Brain pericyte (primary cell): Measurements from ENCODE around the gene PPCDC.
"Not testable (repeated sequence)": the region's sequence is repeated elsewhere in the genome, so short reads cannot be mapped to it uniquely, and the experiment has no call there.

Experiments used
- DNase-seq: peaks from one replicate; pipeline ENCODE4 v3.0.0-alpha.2; 2012; ENCODE audit warnings: low read depth, low spot score

Gene PPCDC

DNA sequence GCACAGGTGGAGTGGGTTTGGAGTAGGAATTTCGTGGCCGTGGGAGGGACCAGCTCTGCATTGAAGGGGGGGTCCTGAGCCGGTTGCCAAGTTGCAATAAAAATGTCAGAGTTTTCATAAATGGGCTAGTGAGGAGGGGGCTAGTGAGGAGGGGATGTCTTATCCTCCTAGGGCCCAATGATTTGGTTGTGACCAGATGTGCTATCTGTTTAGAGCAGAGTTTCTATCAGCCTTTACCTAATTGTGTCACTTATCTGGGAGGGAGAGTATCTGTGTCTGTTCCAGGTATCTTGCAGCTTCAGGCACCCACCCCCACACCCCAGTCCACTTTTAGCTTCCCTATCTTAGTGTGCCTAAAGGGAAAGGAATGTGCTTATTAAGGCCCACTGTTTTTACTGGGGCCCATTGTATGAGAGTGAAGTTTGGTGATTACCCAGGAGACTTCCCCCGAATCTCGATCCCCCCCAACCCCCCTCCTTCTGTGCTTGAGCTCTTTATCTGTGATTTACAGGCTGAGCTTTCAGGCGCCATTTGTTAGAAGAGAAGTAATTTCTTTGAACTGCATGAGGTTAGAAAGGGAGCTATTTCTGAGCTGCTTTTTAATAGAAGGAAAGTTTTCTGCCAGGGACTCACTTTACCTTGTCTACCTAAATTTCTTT, 42.6 kb downstream of the PPCDC start:
- DNase-seq: no peak

DNA sequence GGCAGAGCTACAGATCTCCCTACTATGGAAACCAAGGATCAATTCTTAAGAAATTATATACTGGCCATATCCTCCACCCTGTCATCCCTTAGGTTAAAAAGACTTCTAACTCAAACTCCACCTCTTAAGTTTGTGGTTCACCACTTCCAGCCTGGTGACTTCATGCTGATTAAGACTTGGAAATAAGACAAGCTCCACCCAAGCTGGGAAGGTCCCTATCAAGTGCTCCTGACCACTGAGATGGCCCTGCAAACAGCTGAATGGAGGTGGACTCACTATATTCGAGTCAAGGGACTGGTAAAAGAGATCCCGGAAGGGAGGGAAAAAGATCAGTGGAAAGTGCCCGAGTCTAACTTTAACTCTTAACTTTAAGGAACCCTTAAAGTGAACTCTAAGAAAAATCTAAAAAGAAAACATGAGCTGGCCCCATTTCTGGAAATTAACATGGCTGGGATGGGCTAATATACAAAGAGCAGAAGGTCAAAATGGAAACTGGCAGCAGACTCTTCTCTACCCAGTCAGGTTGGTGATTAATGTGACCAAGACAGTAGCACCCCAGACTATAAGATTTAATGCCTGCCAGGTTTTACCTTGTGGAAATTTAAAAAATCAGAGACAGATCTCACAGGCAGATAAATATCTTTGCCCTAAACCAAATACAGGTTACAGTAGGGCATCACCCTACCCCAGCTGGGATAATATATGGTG, 43.9 kb downstream of the PPCDC start:
- no peak for DNase-seq

DNA sequence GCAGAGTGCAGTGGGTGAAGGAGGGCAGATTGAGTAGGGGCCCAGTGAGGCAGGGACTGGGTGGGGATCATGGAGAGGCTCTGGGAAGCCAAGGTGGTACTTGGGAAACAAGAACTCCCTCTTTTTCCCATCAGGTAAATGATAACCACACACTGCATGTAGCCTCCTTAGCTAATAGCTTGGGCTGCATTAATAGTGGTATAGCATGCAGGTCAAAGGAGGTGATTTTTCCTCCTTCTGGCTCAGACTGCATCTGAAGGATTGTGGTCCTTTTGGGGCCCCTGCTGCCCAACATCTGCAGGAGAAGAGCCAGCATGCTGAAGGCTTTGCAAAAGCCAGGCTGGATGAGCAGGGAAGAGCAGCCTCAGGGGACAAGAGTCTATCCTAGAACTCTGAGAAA, 45.4 kb downstream of the PPCDC start:
- no peak for DNase-seq

DNA sequence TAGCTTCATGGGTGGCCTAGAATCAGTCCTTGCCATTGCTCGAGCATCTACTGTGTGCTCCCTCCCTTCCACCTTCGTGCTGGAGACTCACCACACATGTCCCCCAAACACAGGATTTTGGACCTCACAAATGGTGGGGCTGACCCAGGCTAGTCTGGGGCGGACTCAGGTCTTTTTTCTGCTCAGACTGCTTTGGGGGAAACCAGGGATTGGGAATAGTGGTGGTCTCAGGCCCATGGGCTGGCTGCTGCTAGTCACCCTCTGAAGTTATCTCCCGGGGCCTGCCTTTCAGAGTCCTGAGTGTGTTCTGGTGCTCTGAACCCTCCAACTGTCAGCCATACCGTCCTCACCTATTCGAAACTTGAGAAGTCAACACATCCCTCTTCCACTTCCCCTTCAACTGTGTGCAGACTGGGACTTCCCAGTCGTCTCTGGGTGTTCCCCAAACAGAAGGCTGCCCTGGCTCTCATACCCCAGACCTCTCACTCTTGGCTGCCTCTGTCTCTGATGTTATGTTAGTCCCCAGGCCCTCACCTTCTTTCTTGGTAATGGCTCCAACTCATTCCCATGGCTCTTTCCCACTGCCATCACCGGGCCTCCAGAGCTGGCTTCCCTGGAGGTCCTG, 46.0 kb downstream of the PPCDC start:
- DNase-seq: no peak

DNA sequence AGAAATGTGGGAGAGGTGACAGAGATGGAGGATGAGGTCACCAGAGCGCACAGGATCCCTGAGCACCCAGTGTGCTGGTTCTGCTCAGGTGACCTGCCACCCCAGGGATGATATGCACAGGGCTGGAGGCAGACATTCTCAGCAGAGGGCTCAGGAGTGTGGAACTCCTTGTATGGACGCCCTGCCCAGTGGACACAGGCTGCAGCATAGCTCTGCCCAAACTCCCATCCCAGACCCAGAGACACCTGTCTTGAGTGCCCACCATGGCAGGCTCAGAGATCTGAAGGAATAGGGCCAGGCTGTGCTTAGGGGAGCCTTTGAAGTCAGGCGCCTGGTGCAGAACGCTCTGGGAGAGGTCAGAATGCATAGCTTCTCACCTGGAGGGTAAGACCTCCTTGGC, 47.3 kb downstream of the PPCDC start:
- DNase-seq: no peak

DNA sequence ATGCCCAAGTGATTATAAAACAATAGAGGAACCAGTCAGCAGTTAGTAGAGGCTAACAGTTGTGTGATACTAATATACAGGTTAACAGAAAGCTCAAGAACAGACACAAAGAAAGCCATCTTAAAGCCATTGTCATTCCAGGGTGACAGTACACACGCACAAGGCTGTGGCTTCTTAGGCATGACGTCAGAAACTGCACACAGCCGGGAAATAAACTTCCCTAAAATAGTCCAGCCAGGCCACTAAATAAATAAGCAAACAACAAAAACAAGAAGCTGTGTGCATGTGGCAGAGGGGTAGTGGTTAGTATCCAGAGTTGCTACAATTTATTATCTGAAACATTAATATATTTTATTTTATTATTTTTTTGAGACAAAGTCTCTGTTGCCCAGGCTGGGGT, 49.8 kb downstream of the PPCDC start:
- DNase-seq: no peak

DNA sequence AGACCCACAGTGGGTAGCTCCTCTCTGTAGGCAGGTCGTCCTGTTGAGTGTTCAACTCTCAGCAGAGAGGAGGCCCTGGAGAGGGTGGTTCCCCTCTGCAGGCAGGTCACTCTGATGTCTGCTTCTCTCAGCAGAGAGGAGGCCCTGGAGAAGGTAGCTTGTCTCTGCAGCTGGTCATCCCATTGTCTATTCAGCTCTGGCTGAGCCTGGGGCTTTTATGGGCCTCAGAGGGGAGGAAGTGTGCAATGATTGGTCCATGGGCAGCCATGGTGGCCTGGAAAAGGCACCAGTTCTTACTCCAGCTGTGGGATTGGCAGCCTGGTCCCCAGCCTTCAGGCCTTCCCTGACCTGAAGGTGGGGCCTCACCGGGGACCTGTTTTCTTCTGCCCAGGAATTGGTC, 52.9 kb downstream of the PPCDC start:
- DNase-seq: no peak

DNA sequence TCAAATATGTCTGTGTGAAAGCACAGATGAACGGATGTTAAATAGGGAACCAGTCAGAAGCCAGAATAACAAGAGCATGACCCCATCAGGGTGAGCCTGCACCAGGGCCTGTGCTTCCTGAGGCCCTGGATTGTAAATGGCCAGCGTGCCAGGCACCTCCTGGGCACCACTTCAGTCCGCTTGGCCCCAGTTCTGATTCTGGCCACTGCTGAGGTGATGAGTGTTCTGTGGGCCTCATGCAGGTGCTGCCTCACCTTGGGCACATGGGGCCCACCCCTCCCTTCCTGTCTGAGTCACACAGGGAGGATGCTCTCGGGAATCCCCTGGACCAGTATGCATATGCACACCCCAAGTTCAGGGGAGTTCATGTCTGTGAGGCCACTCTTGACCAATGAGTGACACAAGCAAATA, 54.2 kb downstream of the PPCDC start:
- not testable (repeated sequence) for DNase-seq

DNA sequence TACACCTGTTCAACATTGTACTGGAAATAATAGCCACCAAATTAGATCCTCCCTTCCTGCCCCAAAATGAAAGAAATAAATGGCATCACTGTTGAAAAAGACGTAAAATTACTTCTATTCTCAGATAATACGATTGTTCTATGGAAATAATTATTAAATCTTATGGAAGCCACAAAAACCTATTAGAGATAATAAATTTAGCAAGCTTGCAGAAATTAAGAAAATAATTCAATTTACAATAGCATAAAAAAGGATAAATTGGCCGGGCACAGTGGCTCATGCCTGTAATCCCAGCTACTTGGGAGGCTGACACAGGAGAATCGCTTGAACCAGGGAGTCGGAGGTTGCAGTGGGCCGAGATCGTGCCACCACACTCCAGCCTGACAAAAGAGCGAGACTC, 57.8 kb downstream of the PPCDC start:
- no peak for DNase-seq

DNA sequence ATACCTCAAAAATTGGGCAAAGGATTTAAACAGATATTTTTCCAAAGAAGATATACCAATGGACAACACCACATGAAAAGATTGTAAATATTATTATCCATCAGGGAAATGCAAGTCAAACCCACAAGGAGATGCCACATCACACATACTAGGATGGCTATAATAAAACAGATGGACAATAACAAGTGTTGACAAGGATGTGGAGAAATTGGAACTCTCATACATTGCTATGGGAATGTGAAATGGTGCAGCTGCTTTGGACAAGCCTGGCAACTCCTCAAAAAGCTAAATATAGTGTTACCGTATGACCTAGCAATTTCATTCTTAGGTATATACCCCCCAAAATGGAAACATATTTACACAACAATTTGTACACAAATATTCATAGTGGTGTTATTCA, 59.3 kb downstream of the PPCDC start:
- DNase-seq: no peak

DNA sequence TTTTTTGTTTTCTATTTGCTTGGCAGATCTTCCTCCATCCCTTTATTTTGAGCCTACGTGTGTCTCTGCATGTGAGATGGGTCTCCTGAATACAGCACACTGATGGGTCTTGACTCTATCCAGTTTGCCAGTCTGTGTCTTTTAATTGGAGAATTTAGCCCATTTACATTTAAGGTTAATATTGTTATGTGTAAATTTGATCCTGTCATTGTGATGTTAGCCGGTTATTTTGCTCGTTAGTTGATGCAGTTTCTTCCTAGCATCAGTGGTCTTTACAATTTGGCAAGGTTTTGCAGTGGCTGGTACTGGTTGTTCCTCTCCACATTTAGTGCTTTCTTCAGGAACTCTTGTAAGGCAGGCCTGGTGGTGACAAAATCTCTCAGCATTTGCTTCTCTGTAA, 62.3 kb downstream of the PPCDC start:
- DNase-seq: not testable (repeated sequence)

DNA sequence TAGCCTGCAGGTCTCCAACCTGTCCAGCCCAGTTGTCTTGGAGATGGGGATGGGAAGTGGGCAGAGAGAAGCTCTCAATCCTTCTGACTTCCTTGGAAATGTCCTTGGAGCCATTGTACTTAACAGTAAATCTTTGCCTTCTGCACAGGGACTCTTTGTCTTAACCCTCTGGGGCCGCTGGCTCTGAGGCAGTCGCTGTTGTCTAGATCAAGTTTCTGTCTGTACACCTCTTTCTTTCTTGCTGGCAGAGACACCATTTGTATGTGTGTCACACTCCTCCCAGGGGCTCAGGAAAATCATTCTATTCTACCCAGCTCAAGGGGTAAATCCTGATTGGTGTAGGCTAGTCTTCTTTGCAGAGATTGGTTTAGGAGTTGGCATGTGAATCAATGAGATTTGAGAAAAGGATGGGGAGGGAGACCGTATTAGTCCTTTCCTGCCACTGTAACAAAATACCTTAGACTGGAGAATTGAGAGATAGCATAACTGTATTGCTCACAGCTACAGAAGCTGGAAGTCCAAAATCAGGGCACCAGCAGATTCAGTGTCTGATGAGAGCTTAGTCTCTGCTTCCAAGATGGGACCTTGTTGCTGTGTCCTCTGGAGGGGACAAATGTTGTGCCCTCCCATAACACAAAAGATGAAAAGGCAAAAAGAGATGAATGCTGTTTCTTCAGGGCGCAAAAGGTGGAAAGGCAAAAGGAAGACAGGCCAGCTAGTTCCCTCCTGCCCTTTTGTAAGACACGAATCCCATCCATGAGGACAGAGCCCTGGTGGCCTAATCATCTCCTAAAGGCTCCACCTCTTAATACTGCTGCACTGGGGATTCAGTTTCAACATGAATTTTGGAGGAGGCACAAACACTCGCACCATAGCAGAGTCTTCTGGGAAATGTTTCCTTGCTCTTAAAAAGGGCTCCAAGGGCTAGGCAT, 66.3 kb downstream of the PPCDC start:
- DNase-seq: no peak

DNA sequence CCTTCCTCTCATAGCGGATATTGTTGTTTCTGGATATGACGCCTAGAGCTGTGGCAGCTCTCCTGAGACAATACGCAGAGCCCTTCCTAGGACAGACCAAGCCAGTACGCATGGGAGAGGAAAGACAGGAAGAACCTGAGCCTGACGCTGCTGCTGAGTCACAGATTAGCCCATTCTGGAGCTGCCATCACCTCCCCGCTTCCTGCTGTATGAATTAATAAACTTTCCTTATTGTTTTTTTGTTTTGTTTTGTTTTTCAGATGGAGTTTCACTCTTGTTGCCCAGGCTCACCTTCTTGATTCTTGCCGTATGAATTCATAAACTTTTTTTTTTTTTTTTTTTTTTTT, 67.0 kb downstream of the PPCDC start:
- no peak for DNase-seq

DNA sequence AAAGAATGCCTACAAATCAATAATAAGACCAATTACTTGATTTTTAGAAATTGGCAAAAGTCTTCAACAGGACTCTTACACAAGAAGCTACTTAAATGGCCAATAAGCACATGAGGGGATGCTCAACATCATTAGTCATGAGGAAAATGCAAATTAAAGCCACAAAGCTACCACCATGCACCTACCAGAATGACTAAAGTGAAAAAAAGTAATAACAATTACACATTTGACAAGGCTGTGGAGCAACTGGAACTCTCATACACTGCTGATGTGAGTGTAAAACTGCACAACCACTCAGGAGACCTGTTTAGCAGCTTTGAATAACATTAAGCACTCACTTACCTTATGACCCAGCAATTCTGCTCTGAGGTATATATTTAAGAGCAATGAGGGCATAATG, 68.4 kb downstream of the PPCDC start:
- no peak for DNase-seq

DNA sequence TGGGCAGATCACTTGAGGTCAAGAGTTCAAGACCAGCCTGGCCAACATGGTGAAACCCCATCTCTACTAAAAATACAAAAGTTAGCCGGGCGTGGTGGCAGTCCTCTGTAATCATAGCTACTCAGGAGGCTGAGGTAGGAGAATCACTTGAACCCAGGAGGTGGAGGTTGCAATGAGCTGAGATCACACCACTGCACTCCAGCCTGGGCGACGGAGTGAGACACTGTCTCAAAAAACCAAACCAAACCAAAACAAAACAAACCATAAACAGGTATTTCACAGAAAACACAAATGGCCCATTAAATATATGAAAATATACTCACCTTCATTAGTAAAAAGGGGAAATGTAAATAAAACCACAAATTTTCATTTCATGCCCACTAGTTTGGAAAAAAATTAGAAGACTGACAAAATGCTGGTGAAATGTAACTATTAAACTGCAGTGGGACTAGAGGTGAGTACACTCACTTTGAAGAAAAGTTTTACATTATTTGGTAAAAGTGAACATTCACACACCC, 71.6 kb downstream of the PPCDC start:
- DNase-seq: not testable (repeated sequence)

DNA sequence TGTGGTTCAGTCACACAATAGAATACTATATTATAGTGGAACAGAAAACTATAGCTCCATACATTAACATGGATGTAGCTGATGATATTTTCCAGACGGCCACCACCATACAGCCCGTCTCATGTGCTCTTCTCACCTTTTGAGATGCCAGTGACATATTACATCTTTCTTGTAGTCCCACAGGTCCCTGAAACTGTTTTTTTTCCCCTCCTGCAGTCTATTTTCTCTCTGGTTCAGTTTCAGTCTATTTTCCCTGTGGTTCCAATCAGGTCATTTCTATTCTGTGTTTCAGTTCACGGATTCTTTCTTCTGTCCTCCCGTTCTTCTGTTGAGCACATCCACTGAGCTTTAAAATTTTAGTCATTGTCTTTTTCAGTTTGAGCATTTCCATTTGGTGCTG, 72.2 kb downstream of the PPCDC start:
- DNase-seq: no peak

DNA sequence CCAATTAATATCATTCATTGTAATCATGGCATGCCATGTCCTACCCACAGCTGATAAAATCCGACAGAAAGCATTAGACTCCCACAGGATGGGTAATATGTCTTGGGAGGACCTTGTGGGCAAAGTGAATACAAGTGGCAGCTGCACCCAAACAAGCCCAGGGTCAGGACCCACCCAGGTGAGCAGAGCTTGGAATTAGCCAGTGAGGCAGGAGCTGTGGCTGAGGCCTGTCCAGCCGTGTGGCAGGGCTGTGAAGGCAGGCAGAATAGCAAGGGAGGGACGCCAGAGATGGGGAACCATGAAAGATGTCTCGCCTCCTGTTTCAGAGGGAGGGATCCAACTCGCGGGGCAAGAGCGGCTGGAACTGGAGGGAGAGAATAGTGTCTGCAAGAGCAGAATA, 74.5 kb downstream of the PPCDC start:
- DNase-seq: no peak

DNA sequence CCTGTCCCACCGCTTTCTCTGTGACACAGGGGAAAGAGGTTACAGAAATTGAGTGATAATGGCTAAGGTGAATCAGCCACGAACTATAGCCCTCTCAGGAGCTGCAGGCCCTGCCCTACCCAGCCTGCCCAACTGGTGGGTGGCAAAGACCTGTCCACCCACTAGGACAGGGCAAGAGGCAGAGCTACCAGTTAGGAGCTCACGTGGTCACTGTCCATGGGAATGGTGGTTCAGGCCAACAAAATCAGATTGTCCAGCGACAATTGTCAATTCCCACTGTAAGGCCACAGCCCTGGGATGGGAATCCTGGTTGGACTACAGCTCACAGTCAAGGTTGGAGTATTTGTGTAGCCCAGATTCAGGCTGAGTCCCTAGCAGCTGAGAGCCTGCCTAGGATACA, 75.0 kb downstream of the PPCDC start:
- DNase-seq: no peak
